HG02571 (cell line): ENCODE data around the gene TSPO.
A peak's percentile ranks its signal among the peaks of the same experiment; 100 is the strongest.
"Not testable (repeated sequence)": the region's sequence is repeated elsewhere in the genome, so short reads cannot be mapped to it uniquely, and the experiment has no call there.

ENCODE experiments used
- ATAC-seq: cut with Tn5 transposase; IDR thresholded peaks from one replicate; pipeline ENCODE4 v1.9.1; 2021; ENCODE audit warnings: mild to moderate bottlenecking, moderate library complexity; ENCODE audit not compliant: unreplicated experiment

TSPO gene

DNA sequence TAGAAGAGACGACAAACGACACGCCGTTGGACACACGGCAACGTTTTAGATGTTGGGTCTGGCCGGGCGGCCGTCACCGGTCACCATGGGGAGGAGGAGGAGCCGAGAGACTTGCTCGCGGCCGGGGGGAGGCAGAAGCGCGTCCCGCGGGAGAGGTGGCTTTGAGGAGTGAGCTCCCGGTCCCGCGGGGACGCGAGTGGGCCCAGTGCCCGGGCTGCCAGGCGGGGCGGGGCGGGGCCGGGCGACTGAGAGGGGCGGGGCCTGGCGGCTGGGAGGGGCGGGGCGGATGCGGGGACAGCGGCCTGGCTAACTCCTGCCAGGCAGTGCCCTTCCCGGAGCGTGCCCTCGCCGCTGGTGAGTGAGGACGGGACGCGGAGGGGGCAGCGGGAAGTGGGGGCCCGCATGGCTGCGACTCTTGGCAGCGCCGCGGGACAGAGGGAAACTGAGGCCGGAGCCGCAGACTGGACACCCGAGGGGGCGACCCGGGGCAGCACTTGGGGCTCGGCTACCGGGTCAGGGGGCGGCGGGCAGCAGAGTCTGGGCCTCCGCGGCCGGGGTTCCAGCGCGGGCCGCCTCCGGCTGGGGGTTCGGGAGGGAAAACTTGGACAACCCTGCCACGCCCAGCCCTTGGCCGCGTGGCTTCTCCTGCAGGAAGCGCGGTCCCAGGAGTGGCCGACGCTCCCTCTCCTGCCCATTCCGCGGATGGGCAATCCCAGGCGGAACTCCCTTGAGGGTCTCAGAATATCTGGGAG is at the start of gene TSPO:
TSPO (plus strand) TSS at position 309 of the 752 bp plus-strand sequence. CDS start 7,680 bp downstream, outside the sequence.
- ATAC-seq, result no peak

DNA sequence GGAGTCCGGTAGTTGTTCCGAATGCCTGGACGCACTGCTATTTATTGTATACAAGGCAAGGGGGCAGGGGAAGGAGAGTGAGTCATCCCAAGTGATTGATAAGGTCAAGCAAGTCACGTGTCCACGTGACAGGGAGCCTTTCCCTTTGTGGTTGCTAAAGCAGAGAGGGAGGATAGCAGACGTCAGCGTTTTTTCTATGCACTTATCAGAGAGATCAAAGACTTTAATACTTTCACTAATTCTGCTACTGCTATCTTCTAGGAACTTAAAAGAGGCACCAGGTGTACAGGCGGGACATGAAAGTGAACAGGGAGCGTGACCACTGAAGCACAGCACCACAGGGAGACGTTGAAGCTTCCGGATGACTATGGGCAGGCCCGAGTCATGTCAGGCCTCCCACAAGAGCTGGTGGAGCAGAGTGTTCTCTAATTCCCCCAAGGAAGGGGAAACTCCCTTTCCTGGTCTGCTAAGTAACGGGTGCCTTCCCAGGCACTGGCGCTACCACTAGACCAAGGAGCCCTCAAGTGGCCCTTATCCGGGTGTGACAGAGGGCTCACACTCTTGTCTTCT is 47.2 kb upstream of the TSPO start:
- ATAC-seq, result not testable (repeated sequence)

DNA sequence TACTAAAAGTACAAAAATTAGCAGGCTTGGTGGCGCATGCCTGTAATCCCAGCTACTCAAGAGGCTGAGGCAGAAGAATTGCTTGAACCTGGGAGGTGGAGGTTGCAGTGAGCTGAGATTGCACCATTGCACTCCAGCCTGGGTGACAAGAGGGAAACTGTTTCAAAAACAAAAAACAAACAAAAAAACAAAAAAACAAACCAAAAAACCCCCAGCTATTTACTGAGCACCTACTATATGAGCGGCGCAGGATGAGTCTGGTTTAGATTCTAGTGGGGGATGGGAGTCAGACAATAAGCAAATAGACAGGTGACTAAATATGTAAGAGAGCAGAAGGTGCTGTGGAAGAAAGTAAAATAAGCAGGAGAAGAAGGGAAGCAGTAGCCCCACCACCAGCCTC is 46.4 kb upstream of the TSPO start:
- not testable (repeated sequence) for ATAC-seq

DNA sequence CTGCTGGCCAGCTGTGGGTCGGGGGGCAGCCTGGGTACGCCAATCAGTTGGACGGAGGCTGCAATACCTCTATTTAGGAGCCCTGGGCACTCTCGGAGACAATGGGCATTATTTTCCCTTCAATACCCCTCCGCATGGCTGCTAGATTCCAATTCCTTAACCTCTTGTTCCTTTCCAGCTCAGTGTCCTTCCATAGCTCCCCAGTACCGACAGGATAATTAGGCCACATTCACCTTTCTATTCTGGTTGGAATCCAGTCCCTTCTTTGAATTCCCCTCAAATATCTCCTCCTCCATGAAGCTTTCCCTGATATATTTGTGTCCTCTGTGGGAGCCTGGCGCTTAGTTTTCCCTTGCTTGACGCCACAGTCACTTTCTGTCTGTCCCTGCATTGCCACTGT is 45.1 kb upstream of the TSPO start:
- ATAC-seq, result no peak

DNA sequence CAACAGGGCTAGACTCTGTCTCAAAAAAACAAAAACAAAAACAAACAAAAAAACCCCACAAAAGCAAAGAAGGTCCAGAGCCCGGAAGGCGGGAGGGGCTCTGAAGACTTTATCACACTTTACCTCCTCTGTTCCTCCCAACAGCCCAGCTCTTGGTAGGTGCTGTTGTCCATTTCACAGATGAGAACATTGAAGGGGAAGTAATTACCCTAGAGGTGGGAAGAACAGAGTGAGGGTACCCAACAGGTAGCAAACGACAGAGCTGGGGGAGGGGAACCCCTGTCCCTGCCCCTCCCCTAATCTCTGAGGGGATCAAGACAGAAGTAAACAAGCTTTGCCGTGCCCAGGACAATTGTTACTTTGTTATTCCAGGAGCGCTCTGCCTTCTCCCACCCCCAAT is 41.8 kb upstream of the TSPO start:
- ATAC-seq, result no peak

DNA sequence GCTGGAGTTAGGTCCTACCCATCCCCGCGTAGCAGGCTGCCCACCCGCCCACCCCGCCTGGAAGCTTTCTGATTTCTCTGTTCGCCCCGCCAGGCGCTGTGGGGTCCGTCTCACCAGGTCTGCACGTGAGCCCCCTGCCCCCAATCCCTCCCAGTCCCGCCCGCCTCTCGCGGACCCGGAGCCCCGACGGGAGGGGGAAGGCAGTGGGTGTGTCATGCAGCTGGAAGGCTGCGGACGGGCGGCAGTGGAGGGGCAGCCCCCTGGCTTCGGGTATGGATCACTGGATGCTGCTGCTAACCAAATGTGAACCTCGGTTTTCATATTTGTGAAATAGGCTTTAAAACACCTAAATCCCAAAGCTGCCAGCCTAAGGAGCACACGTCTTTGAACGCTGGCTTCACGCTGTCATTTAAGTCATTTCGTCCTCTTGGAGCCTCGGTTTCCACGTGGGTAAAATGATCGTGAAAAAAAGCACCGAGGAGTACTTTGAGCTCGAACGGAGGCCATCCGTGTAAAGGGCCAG is 41.4 kb upstream of the TSPO start:
- no peak for ATAC-seq

DNA sequence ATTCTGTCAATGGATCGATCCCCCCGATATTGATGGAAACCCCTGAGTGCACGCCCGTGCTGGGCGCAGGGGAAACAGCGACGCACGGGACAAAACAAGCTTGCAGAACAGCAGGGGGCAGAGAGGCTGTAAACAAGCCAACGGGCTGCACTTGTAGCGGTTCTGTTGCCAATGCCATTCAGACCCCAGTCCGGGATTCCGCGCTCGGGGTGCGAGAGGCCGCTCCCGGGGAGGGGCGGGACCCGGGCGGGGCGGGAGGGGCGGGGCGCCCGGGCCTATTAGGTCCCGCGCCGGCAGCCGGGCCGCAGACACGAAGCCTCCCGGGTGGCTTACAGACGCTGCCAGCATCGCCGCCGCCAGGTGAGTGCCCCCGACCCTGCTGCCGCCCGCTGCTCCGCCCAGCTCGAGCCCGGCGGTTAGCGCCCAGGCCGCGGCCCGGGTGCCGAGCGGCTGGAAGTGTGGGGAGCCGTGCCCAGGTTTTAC is 40.9 kb upstream of the TSPO start, which contains the start of gene BIK:
BIK (plus strand) TSS at position 307 of the 483 bp plus-strand sequence. CDS start 13,273 bp downstream, outside the sequence.
- no peak for ATAC-seq

DNA sequence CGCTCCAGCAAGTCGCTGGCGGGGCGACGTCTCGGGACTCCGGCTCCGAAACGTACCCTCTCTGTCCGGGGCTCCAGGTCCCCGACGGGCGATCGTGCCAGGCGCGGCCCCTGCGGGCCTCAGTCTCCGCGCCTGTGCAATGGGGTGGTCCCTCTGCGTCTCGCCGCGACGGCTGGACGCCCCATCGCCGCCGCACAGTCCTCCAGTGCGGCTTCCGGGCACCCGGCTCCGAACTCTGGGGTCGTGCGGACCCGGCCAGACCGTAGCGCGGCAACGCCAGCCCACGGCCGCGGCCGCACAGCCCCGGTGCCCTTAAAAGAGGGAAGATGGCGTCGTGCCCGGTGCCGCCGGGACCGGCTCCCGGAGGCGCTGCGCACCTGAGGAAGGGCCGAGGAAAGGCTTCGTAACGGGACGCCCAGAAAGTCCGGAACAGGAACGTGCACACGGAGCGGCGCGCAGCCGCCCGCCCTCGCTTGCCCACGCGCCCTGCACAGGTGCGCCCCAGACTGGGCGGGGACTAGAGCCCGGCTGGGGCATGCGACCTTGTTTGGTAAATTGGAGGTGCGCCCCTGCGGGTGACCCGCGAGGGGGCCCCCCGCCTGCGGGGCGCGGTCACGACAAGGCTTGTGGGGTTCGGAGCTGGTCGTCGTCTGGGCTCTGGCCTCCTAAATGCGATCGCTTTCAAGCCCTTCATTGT is 40.3 kb upstream of the TSPO start:
- ATAC-seq, result no peak

DNA sequence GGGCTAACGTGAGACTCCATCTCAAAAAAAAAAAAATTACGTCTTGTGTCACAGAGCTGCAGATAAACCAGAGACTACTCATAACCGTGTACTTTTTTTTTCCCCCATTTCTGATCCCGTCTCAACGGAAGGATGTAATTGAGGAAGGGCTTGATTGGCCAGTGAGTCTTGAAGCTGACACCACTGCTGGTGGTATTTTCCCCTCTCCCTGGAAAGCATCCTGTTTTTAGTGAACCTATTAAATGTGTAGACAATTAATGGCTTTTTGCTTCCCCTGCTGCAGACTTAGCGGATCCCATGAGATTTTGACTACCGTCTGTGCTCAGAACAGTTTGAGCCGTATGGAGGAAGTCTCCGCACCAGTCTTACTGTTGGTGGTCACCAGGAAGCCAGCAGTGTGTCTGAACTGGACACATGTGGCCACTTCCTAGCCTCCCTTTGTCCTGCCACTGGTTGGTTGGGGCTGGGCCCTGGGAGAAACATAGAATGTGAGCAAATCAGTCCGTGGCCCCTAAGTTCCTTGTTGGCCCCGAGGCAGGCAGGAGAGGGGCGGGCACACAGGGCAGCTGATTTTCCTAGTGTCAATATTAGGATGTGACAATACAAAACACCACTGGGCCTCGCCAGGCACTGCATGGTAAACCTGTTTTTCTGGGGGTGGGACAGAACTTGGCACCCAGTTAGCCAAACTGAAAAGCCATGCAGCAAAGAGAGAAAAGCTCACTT is 37.7 kb upstream of the TSPO start:
- ATAC-seq, result no peak

DNA sequence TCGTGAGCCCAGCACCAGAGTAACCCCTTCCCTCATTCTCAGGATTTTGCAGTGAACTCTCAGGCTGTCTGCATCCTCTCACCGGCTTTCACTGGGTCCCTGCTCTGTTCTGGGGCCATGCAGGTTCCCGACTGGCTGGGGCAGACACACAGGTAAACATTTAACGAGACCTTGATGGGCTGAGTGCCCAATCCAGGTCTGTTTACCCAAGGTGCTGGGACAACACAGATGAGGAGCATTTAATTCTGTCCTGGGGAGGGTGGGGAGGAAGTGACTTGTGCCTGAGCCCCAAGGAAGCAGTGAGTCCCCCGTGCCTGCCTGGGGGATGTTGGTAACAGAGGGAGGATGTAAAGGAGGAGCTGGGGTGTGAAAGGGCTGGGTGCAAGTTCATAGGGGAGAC is 36.4 kb upstream of the TSPO start:
- no peak for ATAC-seq

DNA sequence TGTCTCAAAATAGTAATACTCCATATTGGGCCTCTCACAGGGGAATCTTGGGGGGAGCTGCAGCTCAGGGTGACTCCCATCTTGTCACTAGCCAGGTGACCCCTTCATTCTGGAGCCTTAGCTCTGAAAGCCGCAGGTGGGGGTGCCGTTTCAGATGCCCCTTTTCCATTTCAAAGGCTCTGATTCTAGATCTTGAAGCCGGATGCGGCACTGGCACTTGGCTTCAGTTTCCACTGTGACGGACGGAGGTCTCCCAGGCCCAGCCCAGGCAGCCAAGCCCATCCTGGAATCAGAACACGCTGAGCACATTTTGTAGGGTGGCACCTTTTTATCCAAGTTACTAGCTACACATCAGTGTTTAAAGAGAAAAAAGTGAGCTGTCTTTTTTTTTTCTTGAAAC is 34.4 kb upstream of the TSPO start:
- ATAC-seq, result no peak

DNA sequence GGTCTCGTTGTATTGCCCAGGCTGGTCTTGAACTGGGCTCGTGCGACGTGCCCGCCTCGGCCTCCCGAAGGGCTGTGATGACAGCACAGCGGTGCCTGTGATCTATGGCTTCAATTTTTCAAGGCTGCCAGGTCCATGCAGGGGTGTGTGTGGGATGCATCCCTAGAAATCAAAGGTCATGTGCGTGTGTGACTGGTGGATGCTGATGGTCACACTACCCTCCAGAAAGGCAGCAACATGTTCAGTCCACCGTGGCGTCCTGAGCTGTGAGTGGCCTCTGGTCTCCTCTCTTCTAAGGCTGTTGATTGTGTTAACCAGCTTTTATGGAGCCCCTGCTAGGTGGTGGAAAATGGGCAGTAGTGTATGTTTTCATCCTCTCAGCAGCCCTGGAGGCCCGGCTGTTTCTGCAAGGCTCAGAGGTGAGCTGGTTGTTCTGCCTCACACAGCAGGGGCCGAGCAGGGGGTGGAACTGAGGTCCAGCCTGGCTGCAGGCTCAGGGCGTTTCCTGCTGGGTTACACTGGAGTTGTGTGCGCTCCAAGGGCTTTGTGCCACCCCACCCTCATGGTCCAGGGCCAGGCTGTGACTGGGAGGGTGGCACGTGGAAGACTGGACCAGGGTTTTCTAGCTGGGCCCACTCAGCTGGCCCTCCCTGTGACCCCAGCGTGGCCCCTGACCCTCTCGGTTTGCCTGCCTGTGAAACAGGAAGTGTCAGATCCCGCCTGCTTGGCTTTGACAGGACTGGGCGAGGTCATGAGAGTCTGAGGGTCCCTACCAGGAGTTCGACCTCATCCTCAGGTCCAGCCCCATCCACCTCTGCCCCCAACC is 33.1 kb upstream of the TSPO start:
- ATAC-seq, result no peak

DNA sequence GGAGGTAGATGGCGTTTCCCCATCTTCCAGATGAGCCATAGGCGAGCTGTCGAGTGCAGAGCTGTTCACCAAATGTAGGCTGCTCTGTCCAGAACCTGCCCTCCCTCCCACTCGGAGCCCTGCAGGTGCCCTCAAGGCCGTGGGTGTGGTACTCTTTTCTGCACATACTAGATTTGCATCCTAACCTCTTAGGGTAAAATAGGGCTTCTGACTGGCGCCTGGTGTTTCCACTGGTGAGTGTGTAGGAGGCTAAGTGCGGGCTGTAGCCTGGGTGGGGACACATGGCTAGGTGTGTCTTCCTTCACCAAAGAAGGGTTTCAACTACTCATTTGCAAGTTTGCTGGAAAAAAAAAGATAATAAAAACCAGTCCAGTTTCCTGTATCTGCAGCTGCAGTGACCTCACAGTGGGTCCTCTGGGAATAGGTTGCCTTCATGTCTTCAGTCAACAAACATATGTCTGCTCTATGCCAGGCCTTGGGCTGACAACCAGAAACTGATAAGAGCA is 32.4 kb upstream of the TSPO start:
- peak; percentile 54 for ATAC-seq

DNA sequence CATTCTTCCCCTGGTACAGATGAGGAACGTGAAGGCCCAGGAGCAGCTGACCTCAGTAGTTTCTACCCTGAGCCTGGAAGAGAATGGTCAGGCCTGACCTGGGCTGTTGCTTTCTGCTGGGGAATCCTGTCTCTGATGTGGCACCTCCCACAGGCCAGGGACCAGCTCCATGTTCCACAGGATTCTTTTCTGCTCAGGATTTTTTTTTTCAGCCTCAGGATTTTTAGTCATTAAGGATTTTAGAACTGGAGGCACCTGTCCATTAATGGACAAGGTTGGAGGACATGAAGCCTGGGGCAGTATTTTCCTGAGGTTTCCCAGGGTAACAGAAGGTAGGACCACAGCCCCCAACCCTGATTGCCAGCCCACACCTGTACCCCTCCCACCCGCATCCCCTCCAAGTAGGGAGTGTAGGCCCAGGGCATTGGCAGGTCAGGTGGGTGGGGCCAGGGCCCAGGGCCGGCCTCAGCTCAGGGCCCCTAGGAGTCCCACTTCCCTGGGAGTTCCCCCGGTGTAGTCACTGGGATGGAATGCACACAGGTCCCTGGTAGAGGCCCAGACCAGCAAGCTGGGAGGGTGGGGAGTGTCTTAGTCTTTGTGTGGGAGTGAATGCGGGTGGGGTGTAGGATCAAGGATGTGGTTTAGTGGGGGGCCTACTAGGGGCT is 24.7 kb upstream of the TSPO start:
- no peak for ATAC-seq

DNA sequence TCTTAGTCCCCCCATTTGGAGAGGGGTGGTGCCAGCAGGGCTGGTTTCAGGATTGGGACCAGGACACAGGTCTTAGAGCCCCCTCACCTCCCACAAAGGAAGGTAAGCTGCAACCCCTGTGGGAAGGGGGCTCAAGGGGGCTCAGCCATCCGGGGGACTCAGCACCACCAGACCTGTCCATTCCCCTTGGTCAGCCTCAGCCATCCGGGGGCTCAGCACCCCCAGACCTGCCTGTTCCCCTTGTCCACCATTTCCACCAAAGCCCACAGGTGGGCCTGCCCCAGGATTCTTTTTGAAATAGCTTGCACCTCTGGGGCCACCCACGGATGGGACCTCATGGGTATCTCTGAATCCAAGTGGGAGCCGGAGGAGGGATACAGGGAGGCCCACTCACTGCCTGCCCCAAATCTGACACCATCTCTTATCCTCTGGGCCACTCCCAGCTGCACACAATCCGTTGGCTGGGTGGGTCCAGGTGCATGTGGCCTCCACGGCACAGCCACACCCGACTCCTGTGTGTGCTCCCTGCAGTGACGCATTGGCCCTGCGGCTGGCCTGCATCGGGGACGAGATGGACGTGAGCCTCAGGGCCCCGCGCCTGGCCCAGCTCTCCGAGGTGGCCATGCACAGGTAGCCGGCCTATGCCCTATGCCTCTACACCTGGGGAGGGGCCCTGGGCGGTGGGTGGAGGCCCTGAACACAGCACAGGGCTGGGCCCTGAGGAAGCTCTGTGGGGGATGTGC is 24.0 kb upstream of the TSPO start:
- ATAC-seq, result no peak

DNA sequence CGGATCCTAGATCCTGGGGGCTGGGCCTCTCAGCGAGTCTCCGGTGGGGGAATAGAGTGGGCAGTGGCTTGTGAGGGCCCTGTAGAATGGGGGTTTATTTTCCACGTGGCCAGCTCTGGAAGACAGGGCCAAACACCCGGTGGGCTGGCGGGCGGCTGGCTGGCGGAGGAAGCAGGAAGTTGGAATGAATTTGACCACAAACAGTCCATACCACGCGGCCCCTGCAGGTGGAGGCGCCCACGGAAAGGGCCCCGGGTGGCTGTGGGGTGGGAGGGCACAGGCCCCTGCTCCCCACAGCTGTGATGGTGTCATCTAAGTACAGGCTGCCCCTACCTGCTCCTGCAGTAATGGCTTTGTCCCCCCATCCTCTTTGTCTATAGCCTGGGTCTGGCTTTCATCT is 23.2 kb upstream of the TSPO start:
- ATAC-seq, result no peak

DNA sequence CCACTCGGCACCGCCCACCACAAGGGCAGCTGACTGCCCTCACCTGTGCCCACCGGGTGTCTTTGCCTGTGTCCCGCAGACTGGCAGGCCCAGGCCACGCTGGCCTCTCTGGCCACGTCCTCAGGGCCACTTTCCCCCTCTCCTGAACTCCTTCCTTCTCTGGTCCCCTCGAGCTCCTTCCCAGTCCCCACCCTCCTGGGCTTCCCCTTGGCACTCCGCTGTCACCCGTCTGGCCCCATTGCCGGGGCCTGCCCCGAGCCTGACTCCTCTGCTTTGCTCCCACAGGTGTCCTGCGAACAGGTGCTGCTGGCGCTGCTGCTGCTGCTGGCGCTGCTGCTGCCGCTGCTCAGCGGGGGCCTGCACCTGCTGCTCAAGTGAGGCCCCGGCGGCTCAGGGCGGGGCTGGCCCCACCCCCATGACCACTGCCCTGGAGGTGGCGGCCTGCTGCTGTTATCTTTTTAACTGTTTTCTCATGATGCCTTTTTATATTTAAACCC is 22.4 kb upstream of the TSPO start:
- no peak for ATAC-seq
